ENCODE measurements around the gene DNASE1L3. TPM values are rescaled to one million over a fixed set of nuclear protein-coding genes. Genes with fewer than 3 reads are reported as not detected.

The DNASE1L3 gene
- total and polyA plus RNA-seq, 2 donors (not counting 3 experiments of a cell fraction or from before 2014, with no cell fraction given) = 0.95 to 1.3 TPM

- TF ChIP-seq POLR2A (IDR thresholded peaks at IDR 0.05; ENCODE audit: low read depth, low read length) = no peak
- TF ChIP-seq GATA2 (IDR thresholded peaks at IDR 0.05; ENCODE audit: insufficient read depth, insufficient read length, low read depth, low read length) = no peak
- TF ChIP-seq, protein P1, sequence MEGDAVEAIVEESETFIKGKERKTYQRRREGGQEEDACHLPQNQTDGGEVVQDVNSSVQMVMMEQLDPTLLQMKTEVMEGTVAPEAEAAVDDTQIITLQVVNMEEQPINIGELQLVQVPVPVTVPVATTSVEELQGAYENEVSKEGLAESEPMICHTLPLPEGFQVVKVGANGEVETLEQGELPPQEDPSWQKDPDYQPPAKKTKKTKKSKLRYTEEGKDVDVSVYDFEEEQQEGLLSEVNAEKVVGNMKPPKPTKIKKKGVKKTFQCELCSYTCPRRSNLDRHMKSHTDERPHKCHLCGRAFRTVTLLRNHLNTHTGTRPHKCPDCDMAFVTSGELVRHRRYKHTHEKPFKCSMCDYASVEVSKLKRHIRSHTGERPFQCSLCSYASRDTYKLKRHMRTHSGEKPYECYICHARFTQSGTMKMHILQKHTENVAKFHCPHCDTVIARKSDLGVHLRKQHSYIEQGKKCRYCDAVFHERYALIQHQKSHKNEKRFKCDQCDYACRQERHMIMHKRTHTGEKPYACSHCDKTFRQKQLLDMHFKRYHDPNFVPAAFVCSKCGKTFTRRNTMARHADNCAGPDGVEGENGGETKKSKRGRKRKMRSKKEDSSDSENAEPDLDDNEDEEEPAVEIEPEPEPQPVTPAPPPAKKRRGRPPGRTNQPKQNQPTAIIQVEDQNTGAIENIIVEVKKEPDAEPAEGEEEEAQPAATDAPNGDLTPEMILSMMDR (IDR thresholded peaks at IDR 0.05; ENCODE audit: extremely low read depth in 1 of 2, insufficient read depth in 1 of 2, low read depth in 1 of 2, low read length in 2 of 2) = no peak
- no peak for TF ChIP-seq POLR2AphosphoS5 (IDR thresholded peaks at IDR 0.05; ENCODE audit: insufficient read depth, low read depth, low read length)
- TF ChIP-seq FOS (IDR thresholded peaks at IDR 0.05; ENCODE audit: borderline replicate concordance, insufficient read depth, low read length) = no peak
- Histone ChIP-seq H3K4me2 (ENCODE audit: insufficient read depth, low read length) (no peak overlapping the region), H3K27me3 (ENCODE audit: control insufficient read depth in 2 of 2, insufficient read depth in 2 of 2, low read length in 2 of 2) (no peaks in the 10 kb centered on the region), H3K36me3 (ENCODE audit: control insufficient read depth in 2 of 2, extremely low read depth in 1 of 2, insufficient read depth in 2 of 2, low read length in 2 of 2) (no peaks in the 10 kb centered on the region), H3K4me3 (replicated peaks in 1 of 3; ENCODE audit: insufficient read depth in 1 of 3, low read depth in 1 of 3, low read length in 3 of 3) (no peak overlapping the region), H3K9me1 (replicated peaks; ENCODE audit: control insufficient read depth, extremely low read depth, insufficient read depth, low read length) (no peaks in the 10 kb centered on the region), H2AFZ (ENCODE audit: low read depth, low read length) (no peak overlapping the region), H3K27ac (ENCODE audit: insufficient read depth, low read depth, low read length) (no peak overlapping the region), H3K9ac (replicated peaks; ENCODE audit: extremely low read depth, insufficient read depth, low read length) (no peak overlapping the region), H3K4me1 (ENCODE audit: control insufficient read depth, extremely low read depth, insufficient read depth, low read length) (no peaks in the 10 kb centered on the region), H4K20me1 (replicated peaks; ENCODE audit: control insufficient read depth, extremely low read depth, insufficient read depth, low read length) (no peaks in the 10 kb centered on the region), H3K79me2 (ENCODE audit: control insufficient read depth, insufficient read depth, low read length) (no peaks in the 10 kb centered on the region), H3K9me3 (replicated peaks; ENCODE audit: control insufficient read depth, insufficient read depth, low read length) (no peaks in the 10 kb centered on the region)
- dilution Hi-C loops (cut with MboI; ENCODE audit: extremely low pct_ligation_motif_present, low sequenced_read_pairs) = loop anchor here (10.0 kb wide), 1 partner anchor 113 kb away; the partner anchor contains the start of genes HTD2 and RPP14
- ChIA-PET CTCF (interaction anchor here (1.1 to 10.8 kb wide), 3 partner anchors 14 to 114 kb away, joined by 3 to 294 read pairs (median 80); partner anchors contain the start of genes HTD2 and RPP14), POLR2A (no interaction called here)
- no peak for FAIRE-seq
- no TSS peak for BruUV-seq (replicated peaks)
- no peak for DNase-seq (ENCODE audit: low read depth, low spot score)
- intact Hi-C loops (cut with micrococcal nuclease) = no loop called here
Measured at GRCh38 chr3:58192069-58192468, 18.7 kb downstream of the DNASE1L3 start.

Measured in endothelial cell of umbilical vein (primary cell).